DND-41 (cell line): ENCODE results near the gene ORM2.

Experiments
- ATAC-seq: fragments of 200-7000 bp; cut with Tn5 transposase; 3 replicates; pipeline ENCODE4 v1.9.1; 2021; ENCODE audit warnings: low read depth; ENCODE audit not compliant: insufficient read depth
- DNase-seq: peaks from one replicate; pipeline ENCODE4 v3.0.0-alpha.2; 2020
- H2AFZ ChIP-seq: 2 replicates; pipeline ENCODE4 v1.6.0; 2012; ENCODE audit warnings: low read depth, low read length
- H3K27ac ChIP-seq: 2 replicates; pipeline ENCODE4 v1.5.1; 2012; ENCODE audit warnings: low read length, inconsistent platforms
- H3K27me3 ChIP-seq: fragments of 200-600 bp; sonication (generic); 2 replicates; pipeline ENCODE4 v1.6.0; 2012; ENCODE audit warnings: low read length, mild to moderate bottlenecking, inconsistent platforms; ENCODE audit not compliant: insufficient read depth, poor library complexity
- H3K36me3 ChIP-seq: 2 replicates; pipeline ENCODE4 v1.5.1; 2012; ENCODE audit warnings: low read length, inconsistent platforms; ENCODE audit not compliant: insufficient read depth
- H3K4me1 ChIP-seq: 2 replicates; pipeline ENCODE4 v1.5.1; 2012; ENCODE audit warnings: mild to moderate bottlenecking, low read length; ENCODE audit not compliant: insufficient read depth
- H3K4me2 ChIP-seq: 2 replicates; pipeline ENCODE4 v1.6.0; 2012; ENCODE audit warnings: mild to moderate bottlenecking, moderate library complexity, low read length, inconsistent platforms; ENCODE audit not compliant: insufficient read depth
- H3K4me3 ChIP-seq, 2 experiments: fragments of 200-600 bp in 1 of 2; shearing (Covaris generic) in 1 of 2; 2 replicates each; pipeline ENCODE4 v1.5.1; 2012 to 2016; ENCODE audit warnings: inconsistent platforms in 2 of 2, low read length in 2 of 2, mild to moderate bottlenecking in 2 of 2, low read depth in 1 of 2, moderate library complexity in 1 of 2
- H3K79me2 ChIP-seq: 2 replicates; pipeline ENCODE4 v1.6.0; 2012; ENCODE audit warnings: low read length, inconsistent platforms; ENCODE audit not compliant: insufficient read depth
- H3K9ac ChIP-seq: 2 replicates; pipeline ENCODE4 v1.6.0; 2012; ENCODE audit warnings: low read depth, mild to moderate bottlenecking, inconsistent platforms, low read length, moderate library complexity
- H3K9me3 ChIP-seq: 2 replicates; pipeline ENCODE4 v1.5.1; 2012; ENCODE audit warnings: low read length, moderate library complexity, mild to moderate bottlenecking, inconsistent platforms; ENCODE audit not compliant: insufficient read depth, severe bottlenecking
- H4K20me1 ChIP-seq: 2 replicates; pipeline ENCODE4 v1.6.0; 2012; ENCODE audit warnings: low read length; ENCODE audit not compliant: insufficient read depth
- EZH2 ChIP-seq: IDR thresholded peaks from 3 replicates; pipeline ENCODE4 v1.6.1; 2012; ENCODE audit warnings: borderline replicate concordance, low read depth, mild to moderate bottlenecking, moderate library complexity, low read length, inconsistent platforms; ENCODE audit not compliant: severe bottlenecking
- TF ChIP-seq, protein P1 (sequence below): IDR thresholded peaks from 2 replicates; pipeline ENCODE4 v1.5.1; 2012; ENCODE audit warnings: borderline replicate concordance, low read length, moderate library complexity, mild to moderate bottlenecking; ENCODE audit not compliant: poor library complexity, severe bottlenecking; ENCODE audit errors: extremely low read depth

The ORM2 gene

DNA sequence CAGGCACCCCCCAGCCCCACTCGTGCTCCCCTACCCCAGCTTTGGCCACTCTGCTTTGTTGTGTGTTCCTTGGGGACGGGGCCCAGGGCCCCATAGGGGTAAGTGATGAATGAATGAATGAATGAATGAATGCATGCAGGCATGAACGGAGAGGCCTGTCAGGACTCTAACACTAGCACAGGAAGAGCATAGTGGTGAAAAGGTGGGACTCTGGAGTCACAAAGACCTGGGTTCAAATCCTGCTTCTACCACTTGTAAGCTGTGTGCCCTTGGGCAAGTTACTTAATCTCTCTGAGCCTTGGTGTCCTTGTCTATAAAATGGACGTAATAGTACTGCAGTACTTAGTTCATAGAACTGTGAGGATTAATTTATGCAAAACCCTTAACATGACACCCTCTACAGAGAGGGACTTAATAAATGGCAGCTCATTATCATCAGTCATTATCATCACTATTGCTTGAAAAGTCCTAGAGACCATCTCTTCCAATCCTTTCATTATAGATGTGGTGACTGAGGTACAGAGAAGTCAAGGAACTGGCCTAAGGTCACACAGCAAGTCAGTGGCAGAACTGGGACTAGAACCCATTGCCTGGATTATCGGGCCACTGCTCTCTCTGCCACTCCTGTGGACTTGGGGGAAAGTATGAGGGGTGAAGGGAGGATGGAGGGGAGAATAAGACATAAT is 13.2 kb downstream of the ORM2 start:
- H3K9ac ChIP-seq, result no peak overlapping the region
- no peak overlapping the region for H2AFZ ChIP-seq
- H4K20me1 ChIP-seq, result no peaks in the 10 kb centered on the region
- TF ChIP-seq, protein P1, sequence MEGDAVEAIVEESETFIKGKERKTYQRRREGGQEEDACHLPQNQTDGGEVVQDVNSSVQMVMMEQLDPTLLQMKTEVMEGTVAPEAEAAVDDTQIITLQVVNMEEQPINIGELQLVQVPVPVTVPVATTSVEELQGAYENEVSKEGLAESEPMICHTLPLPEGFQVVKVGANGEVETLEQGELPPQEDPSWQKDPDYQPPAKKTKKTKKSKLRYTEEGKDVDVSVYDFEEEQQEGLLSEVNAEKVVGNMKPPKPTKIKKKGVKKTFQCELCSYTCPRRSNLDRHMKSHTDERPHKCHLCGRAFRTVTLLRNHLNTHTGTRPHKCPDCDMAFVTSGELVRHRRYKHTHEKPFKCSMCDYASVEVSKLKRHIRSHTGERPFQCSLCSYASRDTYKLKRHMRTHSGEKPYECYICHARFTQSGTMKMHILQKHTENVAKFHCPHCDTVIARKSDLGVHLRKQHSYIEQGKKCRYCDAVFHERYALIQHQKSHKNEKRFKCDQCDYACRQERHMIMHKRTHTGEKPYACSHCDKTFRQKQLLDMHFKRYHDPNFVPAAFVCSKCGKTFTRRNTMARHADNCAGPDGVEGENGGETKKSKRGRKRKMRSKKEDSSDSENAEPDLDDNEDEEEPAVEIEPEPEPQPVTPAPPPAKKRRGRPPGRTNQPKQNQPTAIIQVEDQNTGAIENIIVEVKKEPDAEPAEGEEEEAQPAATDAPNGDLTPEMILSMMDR, result no peak
- no peak for TF ChIP-seq EZH2
- H3K27me3 ChIP-seq, result no peaks in the 10 kb centered on the region
- no peaks in the 10 kb centered on the region for H3K9me3 ChIP-seq
- H3K4me2 ChIP-seq, result no peak overlapping the region
- H3K4me3 ChIP-seq, result no peak overlapping the region
- H3K27ac ChIP-seq, result no peak overlapping the region
- H3K4me1 ChIP-seq, result no peaks in the 10 kb centered on the region
- ATAC-seq (no peak), DNase-seq (no peak)
- H3K79me2 ChIP-seq, result no peaks in the 10 kb centered on the region
- peaks cover 95% of the 10 kb centered on the region for H3K36me3 ChIP-seq

DNA sequence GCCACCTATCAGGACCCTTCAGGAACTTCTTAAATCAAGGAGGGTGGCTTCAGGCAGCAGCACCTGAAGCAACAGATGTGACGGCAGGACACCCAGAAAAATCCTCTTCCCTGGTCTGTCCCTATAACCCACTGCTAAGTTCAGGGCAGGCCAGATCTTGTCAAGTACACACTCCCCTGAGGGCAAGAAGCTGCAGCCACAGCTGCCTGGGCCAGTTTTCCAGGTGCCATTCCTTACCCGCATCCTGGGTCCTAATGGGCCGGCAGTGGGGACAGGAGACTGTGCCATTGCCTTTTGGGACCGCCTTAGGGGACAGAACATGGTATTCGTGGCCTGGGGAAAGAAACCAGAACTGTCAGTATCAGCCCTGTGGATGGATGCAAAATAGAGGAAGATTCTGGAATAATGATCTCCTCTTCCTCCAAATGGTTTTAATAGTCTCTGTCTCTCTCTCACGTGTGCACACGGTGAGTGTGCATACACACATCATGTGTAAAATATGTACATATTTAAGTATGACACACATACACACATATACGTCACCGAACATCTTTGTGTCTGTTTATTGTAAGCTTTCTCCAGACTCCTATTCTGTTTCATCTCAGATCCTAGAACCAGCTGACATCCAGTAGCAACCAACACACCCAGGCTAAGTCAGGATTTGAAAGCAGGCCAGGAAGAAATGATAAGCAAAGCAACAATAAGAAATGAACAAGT is 14.0 kb downstream of the ORM2 start:
- H3K4me1 ChIP-seq, result peaks cover 2% of the 10 kb centered on the region
- no peak overlapping the region for H2AFZ ChIP-seq
- no peaks in the 10 kb centered on the region for H3K27me3 ChIP-seq
- H3K9me3 ChIP-seq, result no peaks in the 10 kb centered on the region
- no peak for TF ChIP-seq EZH2
- TF ChIP-seq, protein P1, result no peak
- H3K9ac ChIP-seq, result no peak overlapping the region
- no peaks in the 10 kb centered on the region for H3K79me2 ChIP-seq
- H3K4me2 ChIP-seq, result no peak overlapping the region
- DNase-seq, result no peak
- H3K27ac ChIP-seq, result no peak overlapping the region
- H3K4me3 ChIP-seq, result no peak overlapping the region
- 0 out of 2 replicates have a peak, but pooled peaks cover 3% of the 10 kb centered on the region for H4K20me1 ChIP-seq
- peaks cover 95% of the 10 kb centered on the region for H3K36me3 ChIP-seq
- no peak for ATAC-seq

DNA sequence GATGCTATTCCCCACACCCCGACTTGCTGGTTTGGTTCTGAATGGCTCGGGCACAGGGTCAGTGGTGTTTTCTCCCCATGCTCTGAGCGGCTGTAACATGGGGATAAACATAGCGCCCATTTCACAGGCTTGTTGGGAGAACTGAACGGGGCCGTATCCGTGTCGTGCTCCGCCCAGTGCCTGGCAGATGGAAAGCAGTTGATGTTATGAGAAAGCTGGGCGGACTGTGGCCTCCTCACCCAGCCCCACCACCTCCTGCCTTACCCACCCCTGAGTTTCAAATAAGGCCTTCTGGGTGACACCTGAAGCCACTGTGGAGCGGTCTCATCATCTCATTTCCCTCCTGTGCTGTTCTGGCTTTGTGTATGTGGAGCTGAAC is 14.5 kb downstream of the ORM2 start:
- Histone ChIP-seq H3K79me2 (no peaks in the 10 kb centered on the region), H2AFZ (no peak overlapping the region), H3K9me3 (no peaks in the 10 kb centered on the region), H3K9ac (no peak overlapping the region), H4K20me1 (0 out of 2 replicates have a peak, but pooled peaks cover 3% of the 10 kb centered on the region), H3K4me3 (no peak overlapping the region), H3K27me3 (no peaks in the 10 kb centered on the region), H3K4me1 (peaks cover 6% of the 10 kb centered on the region), H3K4me2 (no peak overlapping the region), H3K27ac (no peak overlapping the region), H3K36me3 (peaks cover 95% of the 10 kb centered on the region)
- TF ChIP-seq, protein P1, result no peak
- TF ChIP-seq EZH2, result no peak
- DNase-seq (no peak), ATAC-seq (no peak)
